HG03457 (cell line): ENCODE measurements around the gene MZF1.
"Not testable (repeated sequence)": the region's sequence is repeated elsewhere in the genome, so short reads cannot be mapped to it uniquely, and the experiment has no call there.

Source experiments
- ATAC-seq: cut with Tn5 transposase; IDR thresholded peaks from one replicate; pipeline ENCODE4 v1.9.1; 2021; ENCODE audit warnings: moderate number of reproducible peaks; ENCODE audit not compliant: unreplicated experiment

Gene MZF1

GRCh38 chr19:58572818-58573657 is at the start of gene MZF1:
MZF1 (minus strand) TSS chr19:58573335; CDS start chr19:58571389, 1,946 bp downstream.
- ATAC-seq: peak; percentile 49

GRCh38 chr19:58607213-58607612 is 34.1 kb upstream of the MZF1 start:
- ATAC-seq: not testable (repeated sequence)

GRCh38 chr19:58606251-58606896 is 33.2 kb upstream of the MZF1 start:
- not testable (repeated sequence) for ATAC-seq

- ATAC-seq: no peak
Measured at GRCh38 chr19:58586133-58586765, 13.1 kb upstream of the MZF1 start.

GRCh38 chr19:58585442-58586132 is 12.5 kb upstream of the MZF1 start:
- ATAC-seq: no peak

- no peak for ATAC-seq
Measured at GRCh38 chr19:58584498-58585441, 11.6 kb upstream of the MZF1 start.

GRCh38 chr19:58582985-58583384 is 9.8 kb upstream of the MZF1 start:
- ATAC-seq: no peak

- peak; percentile 48 for ATAC-seq
Measured at GRCh38 chr19:58581227-58582141, 8.3 kb upstream of the MZF1 start.

- no peak for ATAC-seq
Measured at GRCh38 chr19:58579473-58580142, 6.5 kb upstream of the MZF1 start.

- no peak for ATAC-seq
Measured at GRCh38 chr19:58578012-58578925, 5.1 kb upstream of the MZF1 start.

- ATAC-seq: not testable (repeated sequence)
Measured at GRCh38 chr19:58577581-58577980, 4.4 kb upstream of the MZF1 start.

- peak; percentile 32 for ATAC-seq
Measured at GRCh38 chr19:58575183-58576041, 2.3 kb upstream of the MZF1 start.

- no peak for ATAC-seq
Measured at GRCh38 chr19:58573658-58574164, 576 bp upstream of the MZF1 start.

- no peak for ATAC-seq
Measured at GRCh38 chr19:58572026-58572817, 913 bp downstream of the MZF1 start.

- no peak for ATAC-seq
Measured at GRCh38 chr19:58571575-58571947, 1.6 kb downstream of the MZF1 start.
